Adrenal gland (tissue), 12 donors: ENCODE results near the gene DOHH. TPM values are rescaled to one million over a fixed set of nuclear protein-coding genes. Genes with fewer than 3 reads are reported as not detected.

ENCODE experiments used
- DNase-seq, 7 donors: peaks; one replicate each; pipeline ENCODE4 v3.0.0-alpha.2; 2019 to 2020
- H3K27ac ChIP-seq, 5 donors: fragments of 200-600 bp; sonication (generic) in 4 of 5; 1 replicate in 3 of 5; 2 replicates in 2 of 5; pipeline versions ENCODE4 v1.5.1 to v1.8.0; 2016 to 2020; ENCODE audit warnings: mild to moderate bottlenecking in 1 of 5
- H3K27me3 ChIP-seq: fragments of 200-600 bp; 2 replicates; pipeline ENCODE4 v1.8.0; 2021
- H3K36me3 ChIP-seq, 2 donors: fragments of 200-600 bp; replicated peaks in 1 of 2; 1 replicate in 1 of 2; 2 replicates in 1 of 2; pipeline versions ENCODE4 v1.5.1 to v1.8.0; 2018 to 2022
- H3K4me1 ChIP-seq, 2 donors: fragments of 200-600 bp; replicated peaks in 1 of 2; 1 replicate in 1 of 2; 2 replicates in 1 of 2; pipeline versions ENCODE4 v1.5.1 to v1.8.0; 2018 to 2021
- H3K4me3 ChIP-seq, 4 donors: fragments of 200-600 bp; sonication (generic) in 3 of 4; one replicate each; pipeline ENCODE4 v1.5.1; 2016 to 2018
- H3K9me3 ChIP-seq, 3 donors: fragments of 200-600 bp; sonication (generic) in 1 of 3; replicated peaks in 1 of 3; 1 replicate in 2 of 3; 2 replicates in 1 of 3; pipeline versions ENCODE4 v1.5.1 to v1.8.0; 2016 to 2021
- POLR2A ChIP-seq, 2 donors: fragments of 450-650 bp; IDR thresholded peaks; one replicate each; pipeline ENCODE4 v1.6.1; 2017; ENCODE audit warnings: antibody characterized with exemption in 2 of 2, mild to moderate bottlenecking in 2 of 2, moderate library complexity in 1 of 2
- WGBS, 4 donors: extraction: QIAGEN DNeasy Blood & Tissue Kit in 2 of 4; methylation state at CpG; one replicate each; pipeline versions ENCODE4 v1.1.5 to v1.1.7; 2013 to 2017; 5-methylcytosine and 5-hydroxymethylcytosine counted together
- intact Hi-C, 2 donors: fragments of 100-400 bp; cut with DNase I; formaldehyde crosslinking; loops; one replicate each; pipeline versions ENCODE4 v1.14.1 to v1.15.0; 2022 to 2023
- polyA plus RNA-seq, 3 donors: library from polyadenylated mRNA; stranded (reverse); fragments of 200-250 nt in 2 of 3; fragments of 350-450 nt in 1 of 3; fragmentation: Illumina TruSeq in 1 of 3; extraction: RNeasy Lipid Tissue Mini Kit (QIAGEN cat#74804) in 1 of 3; gene quantifications; one replicate each; pipeline ENCODE4 v1.2.3, GENCODE V29; 2013 to 2014
- total RNA-seq, 9 donors: library from RNA; depleted of rRNA in 4 of 9; stranded (reverse); fragments of >200 nt in 4 of 9; fragments of 120-200 nt in 1 of 9; fragmentation: NEBNext Ultra II Directional in 1 of 9; extraction: Animal tissue kit (Norgen Biotek cat#: 25700) in 1 of 9; gene quantifications; one replicate each; pipeline versions ENCODE4 v1.1.0 to v1.2.4, GENCODE V29; 2013 to 2023
- TF ChIP-seq, protein P1 (sequence below), 6 experiments: fragments of 450-650 bp in 4 of 6; fragments of 200-600 bp in 2 of 6; sonication (generic) in 1 of 6; IDR thresholded peaks; 1 replicate in 5 of 6; 2 replicates in 1 of 6; pipeline versions ENCODE4 v1.5.1 to v1.8.0; 2016 to 2021; ENCODE audit warnings: antibody characterized with exemption in 6 of 6, mild to moderate bottlenecking in 2 of 6, moderate library complexity in 1 of 6
- donor health status: healthy with polysubstance abuse.
- donor health status: Bipolar disorder and iron deficiency.
- donor health status: DM: yes; HTN: yes; CAD: no.
- donor health status: DM: no; HTN: no; CAD: no.
- donor health status: DM: no; HTN: no; CAD: no.
- donor health status: DM: yes; HTN: yes; CAD: no.

Gene DOHH
- total and polyA plus RNA-seq, 12 donors = 0.92 to 22.8 (median 13.8) TPM

DNA sequence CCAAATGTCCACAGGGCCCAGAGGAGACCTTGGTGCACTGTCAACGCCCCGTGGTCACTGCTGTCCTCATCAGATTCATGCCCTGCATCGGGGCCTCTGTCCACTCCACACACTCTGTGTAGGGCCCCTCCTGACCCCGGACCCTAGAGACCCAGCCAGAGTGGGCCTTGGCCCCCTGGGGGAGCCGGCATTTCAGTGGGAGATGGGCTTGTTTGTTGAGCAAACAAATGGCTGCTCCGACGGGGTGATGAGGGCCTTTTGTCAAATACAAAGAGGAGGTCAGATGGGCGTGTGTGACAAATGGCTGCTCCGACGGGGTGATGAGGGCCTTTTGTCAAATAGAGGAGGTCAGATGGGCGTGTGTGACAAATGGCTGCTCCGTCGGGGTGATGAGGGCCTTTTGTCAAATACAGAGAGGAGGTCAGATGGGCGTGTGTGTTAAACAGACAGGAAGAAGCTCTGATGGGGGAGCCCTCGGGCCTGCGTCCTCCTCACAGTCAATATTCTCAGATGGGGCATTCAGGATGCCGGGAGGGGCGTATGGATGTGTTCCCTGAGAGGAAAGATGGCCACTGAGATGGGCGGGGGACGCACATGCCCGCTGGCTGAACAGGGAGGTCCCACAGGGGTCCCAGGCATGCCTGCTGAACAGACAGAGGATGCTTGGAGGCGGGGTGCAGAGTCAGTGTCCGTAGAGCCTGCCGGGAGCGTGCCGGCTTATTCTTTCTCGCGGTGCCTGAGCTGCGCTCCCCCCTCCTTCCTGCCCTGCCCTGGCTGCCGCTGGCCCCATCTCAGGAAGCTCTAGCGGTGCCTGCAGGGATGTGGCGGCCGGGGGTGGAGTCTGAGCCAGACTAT lies 56.4 kb downstream of the DOHH start:
- intact Hi-C loops = no loop called here
- Histone ChIP-seq H3K27ac (peak overlapping the region in 4 of 5 donors; percentile 24 to 79 (median 62)), H3K9me3 (no peaks in the 10 kb centered on the region), H3K4me3 (no peak overlapping the region), H3K4me1 (peaks cover 6 to 47% of the 10 kb centered on the region in 2 donors), H3K36me3 (peaks cover 0 to 70% of the 10 kb centered on the region in 2 donors), H3K27me3 (no peaks in the 10 kb centered on the region)
- no peak for TF ChIP-seq POLR2A (IDR thresholded peaks at IDR 0.05)
- TF ChIP-seq, protein P1, sequence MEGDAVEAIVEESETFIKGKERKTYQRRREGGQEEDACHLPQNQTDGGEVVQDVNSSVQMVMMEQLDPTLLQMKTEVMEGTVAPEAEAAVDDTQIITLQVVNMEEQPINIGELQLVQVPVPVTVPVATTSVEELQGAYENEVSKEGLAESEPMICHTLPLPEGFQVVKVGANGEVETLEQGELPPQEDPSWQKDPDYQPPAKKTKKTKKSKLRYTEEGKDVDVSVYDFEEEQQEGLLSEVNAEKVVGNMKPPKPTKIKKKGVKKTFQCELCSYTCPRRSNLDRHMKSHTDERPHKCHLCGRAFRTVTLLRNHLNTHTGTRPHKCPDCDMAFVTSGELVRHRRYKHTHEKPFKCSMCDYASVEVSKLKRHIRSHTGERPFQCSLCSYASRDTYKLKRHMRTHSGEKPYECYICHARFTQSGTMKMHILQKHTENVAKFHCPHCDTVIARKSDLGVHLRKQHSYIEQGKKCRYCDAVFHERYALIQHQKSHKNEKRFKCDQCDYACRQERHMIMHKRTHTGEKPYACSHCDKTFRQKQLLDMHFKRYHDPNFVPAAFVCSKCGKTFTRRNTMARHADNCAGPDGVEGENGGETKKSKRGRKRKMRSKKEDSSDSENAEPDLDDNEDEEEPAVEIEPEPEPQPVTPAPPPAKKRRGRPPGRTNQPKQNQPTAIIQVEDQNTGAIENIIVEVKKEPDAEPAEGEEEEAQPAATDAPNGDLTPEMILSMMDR (IDR thresholded peaks at IDR 0.05) = peak in 1 of 6 experiments; percentile 24
- WGBS, 4 donors = 36 to 45% (median 41%) methylated on average over 23 to 33 of the region's 33 CpGs
- DNase-seq = peak in 5 of 7 donors; percentile 54 to 88 (median 62)

DNA sequence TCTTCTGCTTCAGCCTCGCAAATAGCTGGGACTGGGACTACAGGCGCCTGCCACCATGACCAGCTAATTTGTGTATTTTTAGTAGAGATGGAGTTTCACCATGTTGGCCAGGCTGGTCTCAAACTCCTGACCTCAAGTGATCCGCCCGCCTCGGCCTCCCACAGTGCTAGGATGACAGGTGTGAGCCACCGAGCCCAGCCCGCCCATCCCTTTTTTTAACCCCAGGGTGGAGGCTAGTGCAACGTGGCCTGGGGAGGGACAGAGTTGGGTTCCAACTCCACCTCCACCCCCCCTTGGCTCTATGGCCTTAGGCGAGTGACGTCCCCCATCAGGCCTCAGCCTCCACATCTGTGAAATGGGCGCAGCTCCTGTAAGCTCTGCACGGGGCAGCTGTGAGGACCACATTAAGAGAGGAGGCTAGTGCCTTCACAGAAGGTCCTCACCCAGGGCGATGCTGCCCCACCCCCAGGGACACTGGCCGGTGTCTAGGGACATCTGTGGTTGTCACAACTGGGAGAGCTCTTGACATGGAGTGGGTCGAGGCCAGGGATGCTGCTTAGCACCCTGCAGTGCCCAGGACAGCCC lies 57.9 kb downstream of the DOHH start:
- H3K27ac ChIP-seq = peak overlapping the region in 3 of 5 donors; percentile 47 to 77 (median 55)
- TF ChIP-seq POLR2A (IDR thresholded peaks at IDR 0.05) = no peak
- TF ChIP-seq, protein P1 (IDR thresholded peaks at IDR 0.05) = no peak
- peaks cover 0 to 71% of the 10 kb centered on the region in 2 donors for H3K36me3 ChIP-seq
- H3K9me3 ChIP-seq = no peaks in the 10 kb centered on the region
- no peak for DNase-seq
- intact Hi-C loops = no loop called here
- no peaks in the 10 kb centered on the region for H3K27me3 ChIP-seq
- H3K4me1 ChIP-seq = peaks cover 6 to 47% of the 10 kb centered on the region in 2 donors
- no peak overlapping the region for H3K4me3 ChIP-seq
- WGBS, 4 donors = 83 to 98% (median 91%) methylated on average over 7 to 15 of the region's 15 CpGs

DNA sequence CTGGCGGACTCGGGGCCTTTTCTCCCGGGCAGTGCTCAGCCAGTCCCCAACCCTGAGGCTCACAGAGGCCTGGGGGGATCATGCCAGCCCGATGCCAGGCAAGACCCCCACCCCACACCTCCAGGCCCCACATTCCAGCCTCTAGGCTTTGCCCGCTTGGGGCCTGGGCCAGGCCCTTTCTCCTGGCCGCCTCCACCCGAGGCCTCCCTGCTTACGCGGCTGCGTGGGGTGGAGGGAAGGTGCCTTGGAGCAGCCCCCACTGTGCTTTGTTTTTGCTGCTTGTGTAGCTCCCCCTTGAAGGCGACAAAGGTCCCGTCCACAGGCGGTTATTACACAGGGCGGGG lies 58.5 kb downstream of the DOHH start:
- Histone ChIP-seq H3K4me1 (peaks cover 6 to 47% of the 10 kb centered on the region in 2 donors), H3K9me3 (no peaks in the 10 kb centered on the region), H3K4me3 (no peak overlapping the region), H3K36me3 (peaks cover 0 to 71% of the 10 kb centered on the region in 2 donors), H3K27ac (peak overlapping the region in 3 of 5 donors; percentile 47 to 80 (median 77)), H3K27me3 (no peaks in the 10 kb centered on the region)
- TF ChIP-seq POLR2A (IDR thresholded peaks at IDR 0.05) = no peak
- TF ChIP-seq, protein P1 (IDR thresholded peaks at IDR 0.05) = no peak
- WGBS, 4 donors = 67 to 75% (median 69%) methylated on average over 12 to 14 of the region's 14 CpGs
- intact Hi-C loops = no loop called here
- no peak for DNase-seq
